ENCODE data around the gene ADAM22.

ADAM22 gene

DNA sequence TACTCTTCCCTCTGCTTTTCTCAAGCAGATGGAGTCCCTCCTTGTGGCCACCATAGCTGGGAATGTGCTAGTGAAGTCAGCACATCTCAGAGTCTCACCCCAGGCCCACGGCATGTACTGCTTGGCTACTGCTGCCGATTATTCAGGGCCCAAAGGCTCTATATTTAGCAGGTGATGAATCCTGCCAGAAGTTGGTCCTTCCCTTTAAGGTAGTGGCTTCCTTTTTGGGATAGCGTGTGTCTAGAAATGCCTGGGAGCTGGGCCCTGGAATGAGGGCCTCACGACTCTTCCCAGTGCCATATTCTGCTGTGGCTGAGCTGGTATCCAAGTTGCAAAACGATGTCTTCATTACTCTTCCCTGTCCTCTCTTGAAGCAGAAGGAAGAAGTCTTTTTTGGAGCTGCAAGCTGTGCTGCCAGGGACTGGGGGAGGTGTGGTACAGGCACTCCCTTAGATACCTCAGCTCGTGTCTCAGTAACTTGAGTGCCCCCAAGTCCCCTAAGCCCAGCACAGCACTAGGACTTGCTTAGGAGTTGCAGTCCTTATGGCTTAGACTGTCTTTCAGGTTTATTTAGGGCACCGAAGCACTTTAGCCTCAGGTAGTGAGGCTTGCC is 100.1 kb downstream of the ADAM22 start:
- no peak overlapping the region for H3K4me3 ChIP-seq (ENCODE audit: low read depth, low read length)

- no peak overlapping the region for H3K4me3 ChIP-seq (ENCODE audit: low read depth, low read length)
Measured at GRCh38 chr7:88037050-88037449, 103.0 kb downstream of the ADAM22 start.

DNA sequence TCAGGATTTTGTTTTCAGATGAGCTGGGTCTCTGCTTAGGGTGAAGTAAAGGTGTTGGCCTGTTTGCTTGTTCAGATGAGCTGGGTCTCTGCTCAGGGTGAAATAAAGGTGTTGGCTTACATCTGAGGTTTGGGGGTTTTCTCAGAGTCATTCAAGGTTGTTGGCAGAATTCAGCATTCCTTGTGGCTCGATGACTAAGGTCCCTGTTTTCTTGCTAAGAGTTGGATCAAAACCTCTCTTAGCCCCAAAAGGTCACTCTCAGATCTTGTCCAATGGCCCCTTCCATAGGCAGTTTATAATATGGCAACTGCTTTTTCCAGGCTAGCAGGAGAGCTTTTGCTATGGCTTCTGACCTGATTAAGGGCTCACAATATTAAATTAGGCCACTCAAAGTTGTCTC is 106.6 kb downstream of the ADAM22 start:
- no peak overlapping the region for H3K4me3 ChIP-seq (ENCODE audit: low read depth, low read length)

- H3K4me3 ChIP-seq (ENCODE audit: low read depth, low read length): no peak overlapping the region
Measured at GRCh38 chr7:88041583-88041982, 107.5 kb downstream of the ADAM22 start.

GRCh38 chr7:88042157-88042556 is 108.1 kb downstream of the ADAM22 start:
- H3K4me3 ChIP-seq (ENCODE audit: low read depth, low read length): no peak overlapping the region

DNA sequence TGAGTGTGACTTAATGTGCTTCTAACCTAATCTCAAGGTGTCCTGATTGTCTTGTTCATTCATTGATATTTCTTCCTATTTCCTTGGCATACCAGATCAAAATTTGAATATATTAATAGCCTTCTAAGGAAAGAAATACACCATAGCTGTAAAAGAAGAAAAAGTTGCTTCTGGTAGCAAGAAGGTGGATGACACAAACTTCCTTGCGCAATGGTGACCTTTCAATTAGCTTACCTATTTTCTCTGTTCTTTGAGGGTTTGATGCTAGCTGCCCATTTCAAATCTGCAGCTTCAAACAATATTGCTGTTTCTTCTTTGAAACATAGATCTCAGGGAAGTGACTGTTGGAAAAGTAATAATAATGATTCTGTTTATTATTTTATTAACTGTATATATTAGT is 108.8 kb downstream of the ADAM22 start:
- H3K4me3 ChIP-seq (ENCODE audit: low read depth, low read length): no peak overlapping the region

DNA sequence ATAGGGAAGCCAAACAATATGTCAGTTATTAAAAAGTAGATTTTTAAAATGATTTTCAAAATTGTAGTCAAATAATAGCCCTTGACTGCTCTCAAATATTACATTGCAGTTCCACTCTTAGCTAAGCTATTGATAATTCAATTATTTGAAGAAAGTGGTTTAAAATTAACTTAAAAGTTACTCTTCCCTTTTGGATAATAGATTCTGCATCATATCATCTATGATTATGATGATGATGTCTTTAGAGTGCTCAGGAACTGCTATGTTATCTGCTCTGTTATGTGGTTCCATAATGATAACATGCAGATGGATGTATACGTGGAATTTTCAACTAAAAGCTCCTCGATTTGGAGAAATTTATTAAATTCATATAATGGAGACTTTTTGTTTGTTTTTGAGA is 110.0 kb downstream of the ADAM22 start:
- no peak overlapping the region for H3K4me3 ChIP-seq (ENCODE audit: low read depth, low read length)

DNA sequence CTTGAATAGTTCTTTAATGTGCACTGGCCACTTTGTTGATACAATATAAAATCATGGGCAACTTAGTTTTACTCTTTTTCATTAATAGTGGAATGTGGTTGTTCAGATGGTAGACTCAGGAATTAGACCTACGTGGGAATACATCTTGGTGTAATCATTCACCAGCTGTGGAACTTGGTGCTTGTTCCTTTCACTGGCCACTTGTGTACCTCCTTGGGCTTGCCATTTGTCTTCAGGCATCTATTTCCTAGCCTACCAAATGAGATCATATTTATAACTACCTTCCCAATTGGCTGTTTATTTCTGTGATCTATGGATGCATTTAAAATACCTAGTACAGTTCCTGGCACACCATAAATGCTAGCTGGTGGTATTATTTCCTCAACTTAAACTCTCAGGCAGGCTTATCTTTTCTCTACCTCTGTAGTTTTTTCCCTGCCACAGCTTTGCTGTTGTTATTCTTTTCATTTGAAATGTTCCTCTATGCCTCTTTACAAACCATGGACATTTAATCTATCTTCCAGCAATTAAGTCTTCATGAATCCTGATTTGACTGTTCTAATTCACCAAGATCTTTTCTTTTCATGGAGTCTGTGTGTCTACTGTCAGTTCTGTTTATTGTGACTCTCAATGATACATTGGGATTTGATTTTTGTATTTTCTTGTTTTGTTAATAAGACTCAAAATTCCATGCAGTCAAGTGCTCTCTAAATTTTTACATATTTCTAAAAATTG is 113.0 kb downstream of the ADAM22 start:
- H3K4me3 ChIP-seq (ENCODE audit: low read depth, low read length): no peak overlapping the region

DNA sequence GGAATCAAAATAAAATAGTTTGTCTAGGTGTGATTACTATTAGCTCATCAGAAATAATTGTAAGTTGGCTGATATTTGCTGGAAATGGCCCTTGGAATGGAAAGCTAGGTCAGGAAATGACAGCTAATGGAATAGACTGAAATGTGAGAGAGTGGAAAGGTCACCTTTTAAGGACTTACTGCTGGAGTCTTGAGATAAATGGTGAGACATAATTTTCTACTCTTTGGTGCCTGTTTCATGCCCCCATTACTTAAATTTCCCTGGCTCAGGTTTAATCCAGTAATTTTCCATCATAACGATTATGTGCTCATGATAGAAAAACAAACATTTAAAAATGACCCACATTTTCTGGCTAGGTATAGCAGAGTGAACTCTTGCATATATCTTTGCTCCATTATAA is 123.6 kb downstream of the ADAM22 start:
- no peak overlapping the region for H3K4me3 ChIP-seq (ENCODE audit: low read depth, low read length)

DNA sequence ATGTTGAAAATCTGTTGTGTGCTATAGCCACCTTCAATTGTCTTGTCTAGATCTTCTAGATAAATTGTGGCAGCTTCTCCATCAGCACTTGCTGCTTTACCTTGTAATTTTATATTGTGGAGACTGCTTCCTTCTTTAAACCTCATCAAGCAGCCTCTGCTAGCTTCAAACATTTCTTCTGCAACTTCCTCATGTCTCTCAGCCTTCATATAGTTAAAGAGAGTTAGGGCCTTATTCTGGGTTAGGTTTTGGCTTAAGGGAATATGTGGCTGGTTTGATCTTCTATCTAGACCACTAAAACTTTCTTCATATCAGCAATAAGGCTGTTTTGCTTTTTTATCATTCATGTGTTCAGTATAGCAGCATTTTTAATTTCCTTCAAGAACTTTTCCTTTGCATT is 128.2 kb downstream of the ADAM22 start:
- no peak overlapping the region for H3K4me3 ChIP-seq (ENCODE audit: low read depth, low read length)

- no peak overlapping the region for H3K4me3 ChIP-seq (ENCODE audit: low read depth, low read length)
Measured at GRCh38 chr7:88069093-88069492, 135.0 kb downstream of the ADAM22 start.

DNA sequence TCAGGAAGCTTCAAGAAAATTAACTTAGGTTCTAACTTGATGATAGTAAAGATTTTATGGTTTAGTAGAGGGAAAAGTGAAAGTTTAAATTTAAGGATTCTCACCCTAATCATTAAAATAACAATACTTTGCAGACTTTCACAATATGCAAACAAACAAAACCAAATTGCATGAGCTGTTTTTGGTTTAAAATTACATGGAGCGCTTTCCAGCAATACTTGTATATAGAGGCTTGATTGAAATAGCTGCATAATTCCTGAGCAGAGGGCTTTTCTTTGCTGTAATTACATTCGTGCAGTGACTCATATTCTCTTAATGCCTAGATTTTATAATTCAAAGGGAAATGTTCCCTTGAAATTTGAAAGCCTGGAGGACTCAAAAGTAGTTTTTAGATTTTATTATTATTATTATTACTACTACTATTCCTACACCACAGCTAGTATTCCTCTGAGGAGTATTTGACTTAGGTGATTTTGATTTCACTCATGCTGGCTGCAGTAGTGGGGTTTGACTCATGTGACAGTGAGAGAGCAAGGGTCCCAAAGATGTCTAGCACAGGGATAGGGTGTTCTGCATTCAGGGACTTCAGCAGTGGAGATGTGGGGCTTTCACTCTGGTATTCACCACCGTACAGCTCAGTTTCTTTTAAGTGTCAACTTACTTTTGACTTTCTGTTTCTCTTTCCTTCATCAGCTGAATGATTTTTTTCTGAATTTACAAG is 138.1 kb downstream of the ADAM22 start:
- no peak overlapping the region for H3K4me3 ChIP-seq (ENCODE audit: low read depth, low read length)

- no peak overlapping the region for H3K4me3 ChIP-seq (ENCODE audit: low read depth, low read length)
Measured at GRCh38 chr7:88072715-88073055, 138.6 kb downstream of the ADAM22 start.

DNA sequence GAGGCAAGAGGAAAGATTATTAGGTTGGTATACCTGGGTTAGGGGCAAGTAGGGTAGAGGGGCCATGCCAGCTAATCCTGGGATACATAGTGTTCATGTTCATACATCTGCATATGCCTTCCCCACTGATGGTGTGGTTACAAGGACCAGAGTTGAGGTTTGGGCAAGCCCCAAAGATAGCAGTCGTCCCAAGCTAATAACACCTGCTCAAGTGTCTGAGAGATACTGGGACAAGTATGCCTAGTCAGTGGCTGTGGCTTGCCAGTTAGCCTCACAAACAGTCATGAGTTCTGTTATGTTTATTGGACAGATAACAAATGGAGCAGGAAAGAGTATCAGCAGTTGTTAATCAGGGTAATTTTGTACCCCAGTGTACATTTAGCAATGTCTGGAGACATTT is 139.6 kb downstream of the ADAM22 start:
- no peak overlapping the region for H3K4me3 ChIP-seq (ENCODE audit: low read depth, low read length)

- no peak overlapping the region for H3K4me3 ChIP-seq (ENCODE audit: low read depth, low read length)
Measured at GRCh38 chr7:88075216-88075615, 141.2 kb downstream of the ADAM22 start.

GRCh38 chr7:88083883-88084282 is 149.8 kb downstream of the ADAM22 start:
- H3K4me3 ChIP-seq (ENCODE audit: low read depth, low read length): no peak overlapping the region

DNA sequence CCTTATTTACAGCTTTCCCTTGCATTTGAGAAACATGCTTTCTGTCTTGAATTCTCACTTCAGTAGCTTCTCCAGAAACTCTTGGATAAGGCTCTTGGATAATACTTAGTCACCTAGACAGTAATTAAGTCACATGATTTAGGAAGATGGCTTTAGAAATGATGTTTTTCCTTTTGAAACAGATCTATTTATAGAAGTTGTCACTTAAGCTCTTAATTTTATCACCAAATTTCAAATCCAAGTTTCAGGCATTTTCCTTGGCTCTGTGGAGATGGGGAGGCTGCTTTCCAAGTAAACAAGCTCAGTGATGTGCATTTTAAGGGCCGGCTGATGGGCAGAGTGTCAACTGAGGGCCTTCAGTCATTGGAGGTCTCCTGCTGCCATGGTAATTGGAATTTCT is 155.5 kb downstream of the ADAM22 start:
- no peak overlapping the region for H3K4me3 ChIP-seq (ENCODE audit: low read depth, low read length)

- no peak overlapping the region for H3K4me3 ChIP-seq (ENCODE audit: low read depth, low read length)
Measured at GRCh38 chr7:88090240-88090639, 156.2 kb downstream of the ADAM22 start.

- H3K4me3 ChIP-seq (ENCODE audit: low read depth, low read length): no peak overlapping the region
Measured at GRCh38 chr7:88090671-88091070, 156.6 kb downstream of the ADAM22 start.

DNA sequence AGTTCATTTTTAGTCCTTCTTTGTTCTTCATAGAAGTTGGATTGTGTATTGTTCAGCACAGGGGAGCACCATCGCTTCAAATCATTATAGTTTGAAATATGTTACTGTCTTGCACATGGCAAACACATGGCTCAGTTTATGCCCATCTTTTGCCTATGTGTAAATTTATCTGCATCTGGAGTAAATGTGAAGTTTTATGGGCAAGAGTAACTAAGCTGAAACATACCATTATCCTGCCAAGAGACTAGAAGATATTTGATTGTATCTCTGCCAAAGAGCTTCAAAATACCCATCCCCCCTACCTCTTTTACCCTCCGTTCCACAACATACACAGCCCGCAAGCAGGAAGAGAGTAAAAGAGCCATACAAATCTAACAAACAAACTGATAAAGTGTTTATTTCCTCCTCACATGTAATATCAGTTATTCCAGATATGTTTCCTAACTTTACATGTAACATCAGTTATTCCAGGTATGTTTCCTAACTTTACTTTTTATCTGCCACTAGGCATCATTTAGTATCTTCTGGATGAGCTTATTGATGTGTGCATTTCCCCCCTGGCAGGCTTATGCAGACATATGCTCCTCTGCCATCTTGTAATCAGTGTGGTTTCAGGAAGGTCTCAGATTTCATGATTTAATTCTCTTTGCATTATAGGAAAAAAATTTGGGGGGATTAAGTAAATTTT is 158.1 kb downstream of the ADAM22 start:
- H3K4me3 ChIP-seq (ENCODE audit: low read depth, low read length): no peak overlapping the region

- H3K4me3 ChIP-seq (ENCODE audit: low read depth, low read length): no peak overlapping the region
Measured at GRCh38 chr7:88092676-88092999, 158.6 kb downstream of the ADAM22 start.

GRCh38 chr7:88101769-88102168 is 167.7 kb downstream of the ADAM22 start:
- no peak overlapping the region for H3K4me3 ChIP-seq (ENCODE audit: low read depth, low read length)

Measured in iPS-11a (cell line).